HT1080 (cell line): ENCODE data around the gene ATP9A. TPM values are rescaled to one million over a fixed set of nuclear protein-coding genes. Genes with fewer than 3 reads are reported as not detected.

Experiments used
- DNase-seq: peaks from one replicate; pipeline ENCODE4 v3.0.0-alpha.2; 2015; ENCODE audit warnings: low read depth
- total RNA-seq: library from RNA; depleted of rRNA; stranded (reverse); fragments of >200 nt; shearing (Covaris generic); gene quantifications from 2 replicates; pipeline ENCODE4 v1.2.3, GENCODE V29; 2014; rRNA removed

The ATP9A gene
- total RNA-seq, 1 experiment from 2014 or later: 3.0 TPM

DNA sequence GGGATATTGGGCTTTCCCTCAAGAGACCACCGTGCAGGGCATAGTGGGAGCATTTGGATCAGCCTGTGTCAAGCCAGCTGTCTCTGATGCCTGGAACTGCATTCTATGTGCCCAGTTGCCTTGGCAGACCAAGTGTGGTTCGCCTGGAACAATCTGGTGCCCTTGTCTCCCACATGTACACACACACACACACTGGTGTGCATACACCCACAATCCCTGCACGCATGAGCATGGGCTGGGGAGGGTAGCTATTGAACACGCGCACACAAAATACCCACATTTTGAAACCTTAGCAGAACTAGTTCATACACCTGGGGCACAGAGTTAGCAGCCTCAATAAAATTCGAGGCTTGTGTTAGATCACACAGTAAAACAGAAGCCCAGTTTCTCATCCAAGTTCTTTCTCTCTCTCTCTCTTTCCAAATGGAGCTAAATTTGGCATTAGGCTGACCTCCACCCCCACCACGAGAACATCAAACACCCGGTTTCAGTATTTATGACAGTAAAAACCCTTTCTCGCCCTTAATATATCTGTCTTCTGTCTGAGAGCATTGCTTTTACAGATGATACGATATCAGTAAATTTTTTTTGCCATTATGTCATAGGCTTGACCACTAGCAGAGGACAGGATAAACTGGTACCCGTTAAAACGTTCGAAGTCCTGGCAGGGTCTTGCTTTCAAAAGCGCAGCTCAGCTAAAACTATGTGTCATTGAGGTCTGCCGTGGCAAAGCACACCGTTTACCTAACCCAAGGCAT is 207.5 kb downstream of the ATP9A start:
- DNase-seq: no peak

DNA sequence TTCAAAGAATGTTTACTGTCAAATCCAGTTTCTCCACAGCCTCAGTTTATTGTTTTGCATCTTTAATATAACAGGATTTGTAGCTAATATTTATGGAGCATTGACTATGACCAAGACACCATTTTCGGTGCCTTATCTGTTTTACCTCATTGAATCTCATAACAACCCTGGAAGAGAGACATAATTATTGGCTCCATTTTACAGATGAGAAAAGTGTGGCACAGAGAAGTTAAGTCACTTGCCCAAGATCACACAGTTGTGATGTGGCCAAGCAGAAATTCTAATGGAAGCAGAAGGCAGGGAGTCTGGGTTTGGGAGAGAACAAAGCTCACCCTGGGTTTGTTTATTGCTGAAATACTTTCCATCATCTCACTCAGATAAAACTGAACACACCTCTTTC is 208.1 kb downstream of the ATP9A start:
- DNase-seq: no peak

DNA sequence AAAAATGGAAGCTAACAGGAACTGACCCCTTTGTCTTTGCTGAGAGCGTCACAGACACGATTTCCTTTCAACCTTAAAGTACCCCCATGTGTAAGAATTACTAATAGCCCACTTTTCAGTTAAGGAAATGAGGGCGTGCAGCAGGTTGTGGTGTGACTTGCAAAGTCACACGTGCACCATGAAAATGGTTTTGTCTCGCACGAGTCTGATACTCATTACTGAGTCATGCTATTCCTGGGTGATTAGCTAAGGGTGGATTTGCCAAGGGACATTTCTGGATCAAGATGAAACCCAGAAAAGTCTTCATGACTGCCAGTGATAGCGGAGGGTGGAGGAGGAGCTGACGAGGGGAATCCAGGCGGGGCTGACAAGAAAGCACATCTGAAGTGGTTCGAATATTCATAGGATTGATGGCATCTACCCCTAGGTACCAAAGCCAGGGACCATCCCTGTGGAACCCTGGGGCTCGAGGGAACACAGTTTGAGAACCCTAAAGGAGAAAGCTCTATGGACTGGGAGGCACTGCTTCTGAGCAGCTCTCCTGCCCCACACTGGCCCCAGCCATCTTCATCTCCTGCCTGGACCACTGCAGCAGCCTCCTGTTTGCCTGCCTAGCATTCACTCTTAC is 213.5 kb downstream of the ATP9A start:
- peak; percentile 56 for DNase-seq

DNA sequence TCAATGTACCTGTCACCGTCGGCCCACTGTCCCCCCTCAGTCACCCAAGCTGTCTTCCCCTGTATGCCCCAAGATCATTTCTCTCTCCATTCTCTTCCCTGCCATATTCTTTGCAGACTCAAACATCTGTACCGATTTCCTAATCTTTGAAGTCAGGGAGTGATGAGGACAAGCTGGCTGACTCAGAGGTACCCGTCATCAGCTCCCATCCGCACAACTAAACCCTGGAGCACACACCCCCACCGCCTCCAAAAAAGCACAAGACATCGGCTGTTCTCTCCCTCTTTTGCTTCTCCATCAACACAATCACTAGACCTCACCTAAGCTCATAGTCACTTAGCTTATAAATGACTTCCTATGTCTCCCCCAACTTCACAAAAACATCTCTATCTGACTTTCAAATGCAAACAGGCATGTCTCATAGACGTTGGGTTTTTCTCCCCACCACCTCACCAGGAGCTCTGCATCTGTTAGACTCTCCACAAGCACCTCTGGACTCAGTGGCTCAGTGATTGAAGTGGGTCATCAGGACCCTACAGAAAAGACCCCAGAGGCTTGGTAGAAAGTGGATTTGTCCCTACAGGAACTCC is 214.2 kb downstream of the ATP9A start:
- DNase-seq: no peak

DNA sequence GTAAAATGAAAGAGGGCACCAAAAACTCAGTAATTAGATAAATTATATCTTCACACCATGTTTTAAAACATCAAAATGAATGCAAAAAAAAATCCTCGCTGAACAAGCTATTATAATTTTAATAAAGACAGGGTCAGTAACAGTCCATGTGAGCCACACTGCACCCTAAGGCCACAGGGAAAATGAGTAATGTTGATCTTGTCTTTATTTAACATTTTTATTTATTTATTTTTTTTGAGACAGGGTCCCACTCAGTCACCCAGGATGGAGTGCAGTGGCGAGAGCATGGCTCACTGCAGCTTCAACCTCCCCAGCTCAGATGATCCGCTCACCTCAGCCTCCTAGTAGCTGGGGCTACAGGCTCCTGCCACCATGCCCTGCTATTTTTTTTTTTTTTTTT is 217.0 kb downstream of the ATP9A start:
- no peak for DNase-seq

DNA sequence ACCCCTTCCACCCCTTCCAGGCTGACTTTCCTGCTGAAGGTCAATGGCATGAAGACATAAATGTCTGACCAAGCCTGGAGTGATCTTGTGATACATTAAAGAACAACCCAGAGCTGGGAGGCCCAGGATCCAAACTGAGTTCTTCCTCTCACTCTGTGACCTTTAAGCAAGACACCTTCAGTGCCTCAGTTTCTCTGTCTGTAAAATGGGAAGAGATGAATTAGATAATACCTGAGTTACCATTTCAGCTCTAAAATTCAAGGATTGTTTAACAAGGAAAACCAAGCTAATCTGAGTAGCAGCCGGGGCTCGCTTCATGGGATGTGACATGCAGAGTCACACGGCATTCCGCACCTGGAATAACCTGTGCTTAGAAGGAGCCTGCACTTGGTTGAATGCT is 218.7 kb downstream of the ATP9A start:
- DNase-seq: no peak

DNA sequence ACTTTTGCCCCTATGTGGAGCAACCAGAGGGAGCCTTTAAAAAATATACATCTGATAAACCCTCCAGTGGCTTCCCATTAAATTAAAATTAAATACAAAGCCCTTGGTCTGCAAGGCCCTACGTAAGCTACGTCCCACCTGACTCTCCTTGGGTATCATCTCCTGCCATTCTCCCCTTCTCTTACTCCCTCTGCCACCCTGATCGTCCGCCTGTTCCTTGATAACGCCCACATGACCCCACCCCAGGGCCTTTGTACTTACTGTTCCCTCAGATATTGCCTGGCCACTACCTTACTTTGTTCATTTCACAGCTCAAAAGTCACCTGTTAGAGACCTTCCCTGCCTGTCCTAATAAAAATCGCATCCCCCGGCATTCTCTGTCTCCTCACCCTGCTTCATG is 220.2 kb downstream of the ATP9A start:
- no peak for DNase-seq

Other genes starting within 250 kb of the ATP9A start
- 0.10 and 0.23 TPM in 2 replicates for gene NFATC2, start 225.7 kb downstream of the ATP9A start, total RNA-seq
- gene SALL4, start 34.1 kb upstream of the ATP9A start, total RNA-seq: not detected in 2 replicates